HG02610 (cell line): Measurements from ENCODE around the gene HEXIM2.

Experiments
- ATAC-seq: cut with Tn5 transposase; IDR thresholded peaks from one replicate; pipeline ENCODE4 v1.9.1; 2021; ENCODE audit warnings: mild to moderate bottlenecking, moderate library complexity; ENCODE audit not compliant: unreplicated experiment

HEXIM2 gene

DNA sequence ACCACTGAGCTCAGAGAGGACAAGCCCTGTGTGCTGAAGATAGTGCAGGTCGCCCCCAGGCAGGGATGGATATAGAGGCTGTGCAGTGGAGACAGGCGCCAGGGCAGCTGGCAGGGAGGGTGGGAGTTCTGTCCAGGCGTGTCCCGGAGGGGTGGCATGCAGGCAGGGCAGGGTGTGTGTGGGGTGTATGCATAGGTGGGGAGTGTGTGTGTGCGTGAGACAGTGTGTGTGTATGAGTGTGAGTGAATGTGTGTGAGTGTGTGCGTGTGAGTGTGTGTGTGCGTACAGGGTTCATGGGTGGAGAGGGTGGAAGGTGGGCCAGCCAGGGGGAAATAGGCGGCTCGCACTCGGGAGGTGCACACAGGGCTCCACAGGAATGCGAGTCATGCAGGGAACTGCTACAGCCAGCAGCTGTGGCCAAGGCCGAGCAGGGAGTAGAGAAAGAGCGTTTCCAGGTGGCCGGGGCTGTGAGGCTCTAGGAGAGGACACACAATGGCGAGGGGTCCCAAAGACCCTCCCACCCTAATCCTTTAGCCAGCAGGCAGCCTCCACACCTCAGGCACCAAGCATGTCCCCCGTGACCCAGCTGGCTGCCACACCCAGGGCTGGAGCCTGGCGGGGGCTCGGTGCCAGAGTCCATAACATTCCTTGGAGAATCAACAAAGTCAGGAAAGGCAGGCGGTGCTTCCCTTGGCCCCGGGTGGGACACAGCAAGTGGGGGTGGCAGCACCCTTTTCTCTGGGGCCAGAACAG, 34.0 kb upstream of the HEXIM2 start:
- no peak for ATAC-seq

DNA sequence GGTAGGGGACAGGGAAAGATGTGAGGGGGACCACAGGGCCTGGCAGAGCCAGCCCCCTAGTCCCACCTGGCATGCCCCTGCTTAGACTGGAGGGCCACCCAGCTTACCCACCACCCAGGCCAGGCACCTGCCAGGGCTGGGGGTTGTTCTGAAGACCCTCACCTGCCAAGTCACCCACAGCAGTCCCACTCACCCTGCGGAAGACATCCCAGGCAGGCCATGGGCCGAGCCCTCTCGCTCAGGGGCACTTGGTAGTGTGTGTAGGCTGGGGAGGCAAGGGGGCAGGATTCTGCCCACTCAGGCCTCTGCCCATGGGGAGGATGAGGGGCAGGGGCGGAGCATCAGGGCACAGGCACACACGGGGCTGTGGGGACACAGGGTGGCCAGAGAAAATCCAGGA, 33.3 kb upstream of the HEXIM2 start:
- no peak for ATAC-seq

DNA sequence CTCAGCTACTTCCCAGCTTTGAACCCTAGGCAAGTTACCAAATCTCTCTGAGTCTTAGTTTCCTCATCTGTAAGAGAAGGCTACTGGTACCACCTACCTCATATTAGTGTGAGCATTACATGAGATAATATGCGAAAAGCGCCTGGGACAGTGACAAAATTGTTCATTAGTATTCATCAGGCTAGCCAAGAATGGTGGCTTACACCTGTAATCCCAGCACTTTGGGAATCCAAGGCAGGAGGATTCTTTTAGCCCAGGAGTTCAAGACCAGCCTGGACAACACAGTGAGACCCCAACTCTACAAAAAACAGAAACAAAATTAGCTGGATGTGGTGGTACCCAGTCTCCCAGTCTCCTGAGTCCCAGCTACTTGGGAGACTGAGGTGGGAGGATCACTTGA, 32.7 kb upstream of the HEXIM2 start:
- ATAC-seq = no peak

DNA sequence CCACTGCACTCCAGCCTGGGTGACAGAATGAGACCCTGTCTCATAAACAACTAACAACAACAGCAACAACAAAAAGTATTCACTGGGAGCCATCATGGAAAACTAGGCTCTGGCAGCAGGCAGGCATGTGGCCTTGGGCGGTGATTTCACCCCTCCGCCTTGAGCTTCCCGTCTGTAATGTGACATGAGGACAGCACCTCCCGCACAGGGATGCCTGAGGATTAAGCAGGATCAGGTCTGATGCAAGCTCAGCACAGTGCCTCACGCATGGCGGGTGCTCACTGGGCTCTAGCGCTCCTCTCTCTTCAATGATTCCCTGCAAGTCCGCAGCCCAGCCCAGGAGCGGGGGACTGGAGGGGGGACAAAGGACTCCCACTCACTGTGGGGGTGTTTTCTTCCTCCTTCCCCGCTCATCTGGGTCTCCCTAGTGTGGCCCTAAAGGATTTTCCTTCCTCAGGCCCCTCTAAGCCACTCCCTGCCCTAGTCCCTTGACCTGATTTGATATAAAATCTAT, 32.2 kb upstream of the HEXIM2 start:
- ATAC-seq = no peak

DNA sequence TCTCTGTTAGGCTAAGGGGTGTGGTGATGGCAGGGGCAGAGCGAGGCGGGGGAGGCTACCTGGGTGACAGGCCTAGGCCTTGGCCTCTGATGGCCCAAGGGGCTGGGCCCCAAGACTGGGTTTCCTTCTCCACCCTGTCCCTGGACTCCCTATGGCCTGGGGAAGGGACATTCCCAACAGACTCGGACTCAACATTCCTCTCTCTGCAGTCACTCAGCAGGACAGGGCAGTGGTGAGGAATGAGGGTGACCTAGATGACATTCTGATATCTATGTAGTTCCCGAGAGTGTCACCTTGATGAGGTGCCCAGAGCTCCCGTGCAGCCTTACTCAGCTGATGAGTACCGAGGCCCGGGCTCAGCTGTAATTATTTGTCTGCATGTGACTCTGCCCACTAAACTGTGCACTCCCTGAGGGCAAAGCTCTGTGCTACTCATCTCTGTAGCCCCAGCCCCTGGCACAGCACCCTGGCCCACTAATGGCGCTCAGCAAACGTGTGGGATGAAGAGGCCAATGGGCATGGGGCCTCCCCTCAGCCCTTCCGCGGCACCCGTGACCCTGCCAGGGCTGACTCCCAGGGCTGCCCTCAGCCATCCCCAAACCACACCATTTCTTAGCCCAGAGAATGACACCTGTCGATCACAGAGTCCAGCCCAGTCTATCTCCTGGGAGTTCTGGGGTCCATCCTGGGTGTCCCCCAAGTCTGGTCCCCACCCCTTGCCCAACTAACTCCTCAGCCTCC, 31.6 kb upstream of the HEXIM2 start:
- no peak for ATAC-seq

DNA sequence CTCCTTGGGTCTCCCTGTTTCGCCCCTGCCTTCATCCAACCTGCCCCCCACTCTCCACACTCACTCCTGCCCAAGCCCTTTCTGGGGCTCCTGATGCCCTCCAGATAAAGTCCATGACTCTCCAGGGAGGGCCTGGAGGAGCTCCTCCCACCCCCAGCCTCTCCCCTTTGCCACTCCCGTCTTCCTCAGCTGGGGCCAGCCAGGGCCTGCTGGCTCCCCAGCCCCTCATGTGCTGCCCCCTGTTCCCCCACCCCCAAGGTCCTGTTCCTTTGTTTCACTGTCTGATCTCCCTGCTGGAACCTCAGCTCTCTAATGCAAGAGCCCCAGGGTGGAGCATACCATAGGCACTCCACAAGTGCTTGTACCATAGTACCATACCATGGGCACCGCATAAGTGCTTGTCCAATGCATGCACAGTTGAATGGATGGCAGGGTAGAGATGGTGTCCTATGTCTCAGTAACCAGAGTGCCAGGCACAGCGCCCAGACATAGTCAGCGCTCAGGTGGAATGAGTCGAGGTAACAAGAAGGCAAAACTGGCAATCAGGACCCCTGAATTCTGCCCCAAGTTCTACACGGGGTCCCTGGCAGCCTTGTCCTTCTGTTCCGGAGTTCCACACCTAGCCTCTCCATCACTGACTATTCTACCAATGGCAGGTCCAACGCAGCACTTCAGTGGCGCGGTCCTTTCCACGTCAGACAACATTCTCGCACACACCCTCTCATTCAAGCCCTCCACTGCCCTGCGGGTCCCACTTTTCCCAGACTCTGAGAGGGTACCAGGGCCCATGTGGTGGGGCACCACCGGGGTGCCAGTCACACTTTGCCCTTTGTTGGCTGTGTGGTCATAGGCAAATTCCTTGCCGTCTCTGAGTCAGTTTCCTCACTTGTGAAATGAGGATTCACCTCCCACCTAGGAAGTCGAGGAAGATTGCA, 30.7 kb upstream of the HEXIM2 start:
- ATAC-seq = no peak

DNA sequence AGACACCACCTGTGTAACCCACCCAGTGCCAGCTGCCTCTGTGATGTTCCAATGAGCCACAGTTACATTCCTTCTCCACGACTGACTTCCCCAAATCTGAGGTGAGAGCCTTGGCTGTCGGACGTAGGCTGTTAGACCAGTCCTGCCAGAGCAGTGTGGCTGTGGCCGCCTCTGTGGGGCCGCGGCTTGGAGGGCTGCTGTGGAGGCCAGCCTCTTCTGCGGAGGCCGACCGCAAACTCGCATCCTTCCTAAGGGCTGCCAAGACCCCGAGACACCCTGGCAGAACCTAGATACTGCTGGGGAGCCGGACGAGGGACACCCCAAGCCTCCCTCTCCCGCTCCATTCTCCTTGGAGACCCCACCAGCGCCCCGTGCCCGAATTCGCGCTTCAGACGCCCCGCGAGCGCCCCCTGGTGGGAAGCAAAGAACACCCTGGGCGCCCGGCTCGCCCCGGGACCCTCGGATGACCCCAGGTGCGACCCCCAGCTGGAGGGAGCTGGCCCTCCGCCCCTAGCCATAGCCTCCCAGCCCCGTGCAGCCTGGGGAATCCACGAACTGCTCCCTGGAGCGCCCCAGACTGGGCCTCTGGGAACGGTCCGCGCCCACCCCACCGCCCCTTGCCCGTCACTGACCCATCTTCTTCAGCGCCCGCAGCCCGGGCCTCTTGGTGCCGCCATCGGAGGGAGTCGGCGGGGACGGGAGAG, 29.9 kb upstream of the HEXIM2 start:
- ATAC-seq = no peak

DNA sequence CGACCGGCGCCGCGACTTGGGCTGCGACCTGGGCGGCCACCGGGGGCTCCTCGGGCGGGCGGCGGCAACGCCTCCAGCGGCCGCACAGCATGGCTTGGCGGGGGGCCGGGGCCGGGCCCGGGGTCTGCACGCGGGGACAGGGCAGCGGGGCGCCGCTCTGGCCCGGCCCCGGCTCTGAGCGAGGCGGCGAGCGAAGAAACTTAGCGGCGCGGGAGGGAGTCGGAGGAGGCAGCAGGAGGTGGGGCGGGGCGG, 29.4 kb upstream of the HEXIM2 start, which contains the start of gene PLCD3:
Gene PLCD3, minus strand, starts transcription at position 196 of the 252 bp plus-strand sequence. Its CDS starts 105 bp downstream, at position 91.
- ATAC-seq = no peak

DNA sequence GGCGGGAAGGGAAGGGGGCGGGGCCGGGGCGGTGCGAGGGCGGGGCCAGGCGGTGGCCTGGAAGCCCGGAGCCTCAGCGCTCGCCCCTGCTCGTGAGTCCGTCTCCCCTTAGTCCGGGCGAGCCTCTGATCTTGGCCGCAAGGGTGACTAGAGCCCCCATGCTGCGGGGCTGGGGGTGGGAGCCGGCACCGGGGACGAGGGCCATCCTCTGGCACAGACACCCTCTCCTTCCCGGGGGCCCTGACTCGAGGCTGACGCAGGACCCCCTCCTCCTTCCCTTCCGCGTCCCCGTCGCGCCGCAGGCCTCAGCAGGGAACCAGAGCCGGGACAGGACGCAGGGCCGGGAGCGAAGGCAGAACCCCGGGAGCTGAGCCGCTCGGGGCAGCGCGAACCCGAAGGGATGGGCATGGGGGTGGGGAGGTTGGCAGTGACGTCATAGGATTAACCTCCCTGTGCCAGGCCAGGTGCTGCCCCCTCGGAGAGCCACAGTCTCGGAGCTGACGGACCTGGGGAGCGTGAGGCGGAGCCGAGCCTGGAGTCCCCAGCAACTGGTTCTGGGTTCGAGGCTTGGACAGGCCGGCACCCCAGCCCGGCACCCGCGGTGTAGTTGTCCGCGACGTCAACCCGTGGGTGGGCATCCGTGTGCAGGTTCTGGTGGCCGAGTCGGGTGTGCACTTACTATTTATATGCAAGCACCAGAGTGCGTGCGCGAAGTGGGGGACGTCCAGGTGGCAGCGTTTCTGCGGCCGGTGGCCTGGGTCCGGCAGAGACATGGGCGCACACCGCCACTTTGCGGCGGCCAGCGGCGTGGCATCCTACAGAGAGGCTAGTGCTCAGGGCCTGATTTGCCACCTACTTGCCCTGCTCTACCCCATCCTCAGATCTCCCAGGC, 28.9 kb upstream of the HEXIM2 start:
- peak; percentile 36 for ATAC-seq

DNA sequence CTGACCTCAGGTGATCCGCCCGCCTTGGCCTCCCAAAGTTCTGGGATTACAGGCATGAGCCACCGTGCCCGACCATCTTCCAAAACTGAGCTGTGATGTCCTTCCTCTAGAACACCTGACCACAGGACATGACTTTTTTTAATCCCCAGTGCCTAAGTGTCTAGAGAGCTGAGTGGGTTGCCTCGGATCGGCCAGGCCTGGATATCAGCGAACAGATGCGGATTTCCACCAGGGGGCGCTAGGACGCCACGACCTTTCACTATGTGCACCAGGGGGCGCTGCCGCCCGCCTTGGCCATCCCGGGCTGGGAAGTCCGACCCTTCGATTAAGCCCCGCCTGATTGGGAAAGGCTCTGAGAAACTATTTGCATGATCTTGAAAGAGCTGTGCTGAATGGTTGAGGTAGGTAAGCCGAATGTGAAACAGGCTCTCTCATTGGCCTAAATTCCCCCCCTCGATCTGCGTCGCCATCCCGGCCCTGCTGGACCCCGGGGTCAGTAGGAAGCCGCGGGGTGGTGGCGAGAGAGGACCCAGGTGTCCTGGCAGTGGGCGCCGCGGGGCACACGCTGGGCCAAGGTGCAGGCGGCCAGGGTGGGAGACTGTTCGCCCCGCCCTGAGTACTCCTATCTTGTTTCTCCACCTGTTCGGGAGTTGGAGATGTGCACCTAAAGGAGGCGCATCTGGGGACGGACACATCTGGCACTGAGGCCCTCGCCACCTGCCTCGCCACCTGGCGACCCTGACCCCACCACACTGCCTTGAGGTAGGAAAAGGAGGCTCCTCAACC, 26.3 kb upstream of the HEXIM2 start, which contains the start of gene ACBD4:
Gene ACBD4, plus strand, starts transcription at position 496 of the 786 bp plus-strand sequence. CDS start 458 bp downstream, outside the sequence.
- peak; percentile 87 for ATAC-seq

DNA sequence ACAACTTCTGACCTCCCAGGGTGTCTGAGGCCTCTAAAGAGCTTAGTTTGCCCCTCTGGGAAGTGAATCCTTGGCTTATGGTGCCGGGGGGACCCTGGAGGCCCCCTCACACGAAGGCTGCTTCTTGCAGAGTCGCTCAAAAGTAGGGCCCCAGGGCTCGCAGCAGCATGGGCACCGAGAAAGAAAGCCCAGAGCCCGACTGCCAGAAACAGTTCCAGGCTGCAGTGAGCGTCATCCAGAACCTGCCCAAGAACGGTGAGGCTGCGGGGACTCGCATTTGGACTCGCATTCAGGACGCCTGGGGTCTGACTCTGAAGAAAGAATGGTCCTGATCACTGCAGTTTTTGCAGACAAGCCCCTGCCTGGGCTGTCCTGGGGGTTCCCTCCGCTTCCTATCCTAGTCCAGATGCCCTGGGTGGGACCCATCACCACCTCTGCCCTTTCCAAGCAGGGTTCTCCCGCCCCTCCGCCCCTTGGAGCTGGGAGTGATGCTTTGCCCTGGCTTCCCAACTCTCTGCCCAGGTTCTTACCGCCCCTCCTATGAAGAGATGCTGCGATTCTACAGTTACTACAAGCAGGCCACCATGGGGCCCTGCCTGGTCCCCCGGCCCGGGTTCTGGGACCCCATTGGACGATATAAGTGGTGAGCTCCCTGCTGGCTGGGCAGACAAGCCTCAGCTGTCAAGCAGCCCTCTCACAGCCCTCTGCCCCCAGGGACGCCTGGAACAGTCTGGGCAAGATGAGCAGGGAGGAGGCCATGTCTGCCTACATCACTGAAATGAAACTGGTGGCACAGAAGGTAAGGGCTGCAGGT, 25.5 kb upstream of the HEXIM2 start:
- no peak for ATAC-seq

DNA sequence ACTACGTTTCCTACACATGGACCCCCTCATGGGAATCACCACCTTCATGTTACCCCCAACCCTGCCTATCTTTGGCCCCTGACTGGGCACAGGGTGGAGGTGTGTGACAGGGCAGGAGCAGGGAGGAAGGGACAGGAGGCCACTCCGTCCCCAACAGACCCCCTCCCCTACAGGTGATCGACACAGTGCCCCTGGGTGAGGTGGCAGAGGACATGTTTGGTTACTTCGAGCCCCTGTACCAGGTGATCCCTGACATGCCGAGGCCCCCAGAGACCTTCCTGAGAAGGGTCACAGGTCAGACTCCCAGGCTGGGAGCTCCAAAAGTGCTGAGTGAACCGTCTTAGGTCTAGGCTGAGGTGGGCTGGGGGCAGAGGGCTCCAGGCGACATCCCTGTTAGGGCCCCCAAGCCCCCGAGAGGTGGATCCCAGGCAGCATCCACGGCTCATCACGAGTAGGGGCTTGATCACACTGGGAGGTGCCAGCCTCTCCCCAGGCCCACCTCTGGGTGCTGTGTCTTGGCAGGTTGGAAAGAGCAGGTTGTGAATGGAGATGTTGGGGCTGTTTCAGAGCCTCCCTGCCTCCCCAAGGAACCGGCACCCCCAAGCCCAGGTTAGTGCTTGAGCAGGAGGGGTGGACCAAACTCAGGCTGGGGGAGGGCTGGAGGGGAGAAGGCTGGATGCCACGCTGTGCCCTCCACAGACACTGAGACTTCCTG, 24.7 kb upstream of the HEXIM2 start:
- ATAC-seq = no peak

DNA sequence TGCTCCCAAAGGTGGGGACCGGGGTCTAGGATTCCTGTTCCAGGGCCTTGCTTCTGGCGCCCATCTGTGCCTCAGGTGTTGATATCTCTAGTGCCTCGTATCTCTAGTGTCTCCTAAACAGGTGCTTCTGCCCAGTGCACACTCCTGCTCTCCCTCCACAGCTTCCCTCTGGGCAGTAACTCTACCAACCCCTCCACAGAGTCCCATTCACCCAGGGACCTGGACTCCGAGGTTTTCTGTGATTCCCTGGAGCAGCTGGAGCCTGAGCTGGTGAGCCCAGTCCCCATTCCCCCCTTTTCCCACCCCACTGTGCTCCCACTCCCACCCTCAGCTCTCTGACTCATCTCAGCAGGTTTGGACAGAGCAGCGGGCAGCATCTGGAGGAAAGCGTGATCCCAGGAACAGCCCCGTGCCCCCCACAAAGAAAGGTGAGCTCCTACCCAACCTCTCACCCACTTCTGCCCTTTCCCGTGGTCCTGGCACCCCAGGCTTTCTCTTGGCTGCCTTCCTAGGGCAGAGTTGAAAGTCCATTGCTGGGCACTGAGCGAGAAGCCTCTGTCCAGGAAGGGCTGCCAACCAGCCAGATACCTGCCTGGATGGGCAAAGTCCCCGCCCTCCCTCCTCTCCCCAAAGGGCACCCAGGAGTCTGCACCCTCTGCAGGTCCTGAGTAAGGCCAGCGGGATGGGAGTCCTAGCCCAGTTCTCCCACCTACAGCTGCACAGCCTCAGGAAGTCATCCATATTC, 23.9 kb upstream of the HEXIM2 start:
- no peak for ATAC-seq

DNA sequence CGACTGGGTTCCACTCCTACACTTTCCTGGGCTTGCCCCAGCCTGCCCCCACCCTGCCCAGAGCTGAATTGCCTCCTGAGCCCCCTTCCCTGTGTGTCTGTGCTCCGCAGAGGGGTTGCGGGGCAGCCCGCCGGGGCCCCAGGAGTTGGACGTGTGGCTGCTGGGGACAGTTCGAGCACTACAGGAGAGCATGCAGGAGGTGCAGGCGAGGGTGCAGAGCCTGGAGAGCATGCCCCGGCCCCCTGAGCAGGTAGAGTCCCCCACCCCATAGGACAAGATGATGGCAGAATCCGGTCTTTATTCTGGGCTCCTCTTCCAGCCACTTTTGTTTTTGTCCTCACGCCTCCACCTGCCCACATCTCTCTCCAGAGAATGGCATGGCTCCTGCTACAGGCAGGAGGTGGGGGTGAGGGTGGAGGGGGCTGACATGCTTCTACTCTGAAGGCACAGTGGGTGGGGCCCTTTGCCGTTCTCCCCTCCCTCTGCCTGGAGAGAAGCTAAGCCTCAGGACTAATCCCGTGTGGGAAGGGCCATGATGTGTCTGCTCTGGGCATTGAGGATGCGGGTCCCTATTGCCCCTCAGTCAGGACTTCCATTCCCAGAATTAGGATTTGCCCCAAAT, 22.7 kb upstream of the HEXIM2 start:
- no peak for ATAC-seq

DNA sequence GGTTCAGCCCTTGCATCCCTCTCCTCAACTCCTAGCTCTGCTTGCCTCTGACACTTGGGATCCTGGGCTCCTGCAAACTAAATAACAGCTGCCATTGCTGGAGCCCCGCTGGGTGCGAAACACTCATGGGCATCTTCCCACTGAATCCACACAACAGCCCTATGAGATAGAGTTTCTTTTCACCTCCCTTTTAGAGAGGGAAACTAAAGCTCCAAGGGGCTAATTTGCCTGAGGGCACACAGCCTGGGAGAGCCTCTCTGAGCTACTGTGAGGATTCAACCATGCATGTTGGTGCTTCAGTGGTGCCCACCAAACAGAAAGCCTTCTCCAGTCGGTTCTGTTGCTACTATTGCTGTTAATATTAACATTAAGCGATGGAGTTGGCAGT, 22.1 kb upstream of the HEXIM2 start:
- ATAC-seq = no peak

DNA sequence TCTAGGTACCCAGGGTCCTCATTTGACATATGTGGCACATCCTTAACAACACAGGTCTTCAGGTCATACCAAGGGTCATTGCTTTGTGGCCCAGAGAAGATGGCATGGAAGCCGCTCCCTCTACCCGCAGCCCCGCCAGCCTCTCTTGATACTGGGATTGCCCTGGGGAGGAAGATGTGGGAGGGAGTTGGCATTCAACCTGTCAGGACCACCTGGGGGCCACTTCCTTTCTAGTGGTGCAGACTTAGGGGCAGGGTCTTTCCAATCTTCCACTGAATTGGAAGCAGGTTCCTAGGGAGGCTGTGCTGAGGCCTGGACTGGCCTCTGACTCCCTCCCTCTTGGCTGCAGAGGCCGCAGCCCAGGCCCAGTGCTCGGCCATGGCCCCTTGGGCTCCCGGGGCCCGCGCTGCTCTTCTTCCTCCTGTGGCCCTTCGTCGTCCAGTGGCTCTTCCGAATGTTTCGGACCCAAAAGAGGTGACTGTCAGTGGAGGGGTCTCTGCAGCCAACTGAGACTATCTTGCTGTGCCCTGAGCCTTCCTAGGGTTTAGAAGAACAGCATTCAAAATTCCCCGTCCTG, 18.5 kb upstream of the HEXIM2 start:
- no peak for ATAC-seq
